Activated naive CD8-positive, alpha-beta T cell treated with anti-CD3 and anti-CD28 coated beads, Interleukin-2, amount 50 U/mL, for 24 hours (primary cell): ENCODE data around the gene TFAP2A.

Source experiments
- ATAC-seq: fragments of 150-1000 bp; cut with Tn5 transposase; one replicate; pipeline ENCODE4 v1.10.0; 2021
- DNase-seq: peaks from one replicate; pipeline ENCODE4 v3.0.0; 2021
- H3K27ac Mint-ChIP-seq: one replicate; pipeline ENCODE4 v1.8.0; 2021; ENCODE audit warnings: mild to moderate bottlenecking, mixed read lengths
- H3K27me3 Mint-ChIP-seq: one replicate; pipeline ENCODE4 v1.8.0; 2021; ENCODE audit warnings: mixed read lengths
- H3K36me3 Mint-ChIP-seq: one replicate; pipeline ENCODE4 v1.8.0; 2021; ENCODE audit warnings: low read depth, mixed read lengths
- H3K4me1 Mint-ChIP-seq: one replicate; pipeline ENCODE4 v1.8.0; 2021; ENCODE audit warnings: mixed read lengths
- H3K4me3 Mint-ChIP-seq: one replicate; pipeline ENCODE4 v1.8.0; 2021; ENCODE audit warnings: mild to moderate bottlenecking, moderate library complexity, mixed read lengths
- H3K9me3 Mint-ChIP-seq: one replicate; pipeline ENCODE4 v1.8.0; 2021; ENCODE audit warnings: mixed read lengths

TFAP2A gene

GRCh38 chr6:10437891-10438290 lies 23.0 kb upstream of the TFAP2A start:
- no peak overlapping the region for H3K27ac Mint-ChIP-seq
- no peak overlapping the region for H3K4me3 Mint-ChIP-seq
- peaks cover 9% of the 10 kb centered on the region for H3K27me3 Mint-ChIP-seq
- peaks cover 3% of the 10 kb centered on the region for H3K4me1 Mint-ChIP-seq
- no peaks in the 10 kb centered on the region for H3K36me3 Mint-ChIP-seq
- ATAC-seq, result no peak
- no peak for DNase-seq
- H3K9me3 Mint-ChIP-seq, result no peaks in the 10 kb centered on the region

GRCh38 chr6:10434235-10434634 lies 19.4 kb upstream of the TFAP2A start:
- ATAC-seq (no peak), DNase-seq (no peak)
- peaks cover 21% of the 10 kb centered on the region for H3K27me3 Mint-ChIP-seq
- no peaks in the 10 kb centered on the region for H3K9me3 Mint-ChIP-seq
- peaks cover 13% of the 10 kb centered on the region for H3K4me1 Mint-ChIP-seq
- no peak overlapping the region for H3K27ac Mint-ChIP-seq
- H3K36me3 Mint-ChIP-seq, result no peaks in the 10 kb centered on the region
- H3K4me3 Mint-ChIP-seq, result no peak overlapping the region

DNA sequence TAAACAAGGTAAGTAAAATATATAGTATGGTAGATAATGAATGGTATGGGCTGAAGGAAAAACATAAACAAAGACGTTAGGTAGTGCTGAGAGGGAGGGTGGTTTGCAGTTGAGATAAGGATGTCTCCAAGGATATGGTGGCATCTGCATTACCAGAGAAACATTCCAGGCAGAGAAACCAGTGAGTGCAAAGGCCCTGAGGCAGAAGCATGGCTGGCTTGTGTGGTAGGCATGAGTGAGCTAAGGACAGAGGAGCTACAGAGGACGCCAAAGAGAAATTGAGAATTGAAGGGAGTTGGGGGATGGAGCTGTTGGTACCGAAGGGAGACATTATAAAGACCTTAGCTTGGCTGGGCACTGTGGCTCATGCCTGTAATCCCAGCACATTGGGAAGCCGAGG lies 18.4 kb upstream of the TFAP2A start:
- H3K36me3 Mint-ChIP-seq, result no peaks in the 10 kb centered on the region
- no peak overlapping the region for H3K27ac Mint-ChIP-seq
- DNase-seq (no peak), ATAC-seq (no peak)
- peaks cover 25% of the 10 kb centered on the region for H3K27me3 Mint-ChIP-seq
- no peaks in the 10 kb centered on the region for H3K9me3 Mint-ChIP-seq
- H3K4me1 Mint-ChIP-seq, result peaks cover 13% of the 10 kb centered on the region
- H3K4me3 Mint-ChIP-seq, result no peak overlapping the region

DNA sequence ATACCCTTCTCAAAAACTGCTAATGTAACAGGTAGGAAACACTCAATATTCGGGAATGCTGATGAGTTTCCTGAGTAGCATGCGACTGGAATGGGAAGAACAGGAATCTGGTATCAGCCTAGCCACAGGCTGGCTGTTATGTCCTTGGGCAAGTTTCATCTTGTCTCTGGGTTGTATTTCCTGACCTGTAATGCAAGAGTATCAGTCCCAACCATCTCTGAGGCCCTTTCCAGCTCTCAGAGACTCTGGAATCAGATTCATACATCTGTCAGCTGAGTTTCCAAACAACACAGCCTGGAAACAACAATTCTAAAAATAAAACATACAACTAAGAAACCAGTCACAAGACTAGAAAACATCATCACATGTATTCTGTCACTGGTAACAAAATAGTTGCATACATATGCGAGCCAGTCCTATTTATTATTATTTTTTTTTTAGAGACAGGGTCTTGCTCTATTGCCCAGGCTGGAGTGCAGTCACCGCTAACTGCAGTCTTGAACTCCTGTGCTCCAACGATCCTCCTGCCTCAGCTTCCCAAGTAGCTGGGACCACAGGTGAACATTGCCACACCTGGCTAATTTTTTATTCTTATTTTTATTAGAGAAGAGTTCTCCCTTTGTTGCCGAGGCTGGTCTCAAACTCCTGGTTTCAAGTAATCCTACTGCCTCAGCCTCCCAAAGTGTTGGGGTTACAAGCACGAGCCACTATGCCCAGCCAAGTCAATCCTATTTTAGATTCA lies 16.7 kb upstream of the TFAP2A start:
- no peak overlapping the region for H3K27ac Mint-ChIP-seq
- H3K27me3 Mint-ChIP-seq, result peaks cover 38% of the 10 kb centered on the region

DNA sequence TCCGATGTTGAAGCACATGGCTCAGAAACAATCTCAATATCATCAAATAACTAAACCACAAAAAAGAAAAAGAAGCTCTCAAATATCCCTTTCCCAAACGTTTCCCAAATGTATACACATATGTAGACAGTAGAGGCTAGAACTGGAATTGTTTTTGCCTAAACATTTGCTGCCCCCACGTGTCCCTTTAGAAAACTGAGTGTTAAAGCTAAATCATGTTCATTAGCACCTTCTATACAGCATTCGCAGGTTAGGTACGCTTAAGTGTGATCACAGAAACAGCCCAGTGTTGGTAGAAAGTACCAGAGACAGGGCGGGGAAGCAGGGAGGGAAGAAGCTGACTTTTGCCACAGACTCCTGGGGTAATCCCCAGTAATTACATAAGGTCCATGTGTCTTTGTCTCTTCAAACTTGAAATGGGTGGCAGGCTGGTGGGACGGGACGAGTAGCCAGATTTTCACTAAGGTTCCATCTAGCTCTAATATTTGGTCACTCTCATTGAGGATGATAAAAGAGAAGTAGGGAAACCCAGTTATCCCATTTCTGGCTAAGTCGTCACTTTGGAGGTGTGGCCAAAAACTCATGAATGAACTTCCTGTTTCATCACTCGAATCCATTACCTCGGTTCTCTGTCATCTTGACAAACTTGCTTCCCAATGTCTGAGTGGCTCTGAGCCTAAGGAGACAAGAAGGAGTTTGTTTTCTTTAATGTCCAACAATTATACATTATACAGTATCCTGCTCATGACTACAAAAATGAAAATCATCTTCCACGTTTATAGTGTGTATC lies 15.0 kb upstream of the TFAP2A start:
- Mint-ChIP-seq H3K4me1 (peaks cover 20% of the 10 kb centered on the region), H3K36me3 (peaks cover 2% of the 10 kb centered on the region), H3K9me3 (no peaks in the 10 kb centered on the region), H3K27me3 (peaks cover 52% of the 10 kb centered on the region), H3K4me3 (peak overlapping the region; percentile 16), H3K27ac (no peak overlapping the region)
- ATAC-seq (peak; percentile 61), DNase-seq (no peak)

More for the DNA sequence above, 16.7 kb upstream of the TFAP2A start:
- ATAC-seq (no peak), DNase-seq (no peak)
- H3K9me3 Mint-ChIP-seq, result no peaks in the 10 kb centered on the region
- peaks cover 16% of the 10 kb centered on the region for H3K4me1 Mint-ChIP-seq
- no peaks in the 10 kb centered on the region for H3K36me3 Mint-ChIP-seq
- H3K4me3 Mint-ChIP-seq, result no peak overlapping the region

GRCh38 chr6:10426781-10427279 lies 12.0 kb upstream of the TFAP2A start:
- no peak for DNase-seq
- H3K4me3 Mint-ChIP-seq, result peak overlapping the region; percentile 63
- H3K4me1 Mint-ChIP-seq, result peaks cover 17% of the 10 kb centered on the region
- H3K27ac Mint-ChIP-seq, result no peak overlapping the region
- no peak for ATAC-seq
- peaks cover 2% of the 10 kb centered on the region for H3K36me3 Mint-ChIP-seq
- peaks cover 75% of the 10 kb centered on the region for H3K27me3 Mint-ChIP-seq
- H3K9me3 Mint-ChIP-seq, result no peaks in the 10 kb centered on the region

- H3K9me3 Mint-ChIP-seq, result no peaks in the 10 kb centered on the region
- H3K4me1 Mint-ChIP-seq, result peaks cover 17% of the 10 kb centered on the region
- no peak overlapping the region for H3K27ac Mint-ChIP-seq
- peak overlapping the region; percentile 63 for H3K4me3 Mint-ChIP-seq
- ATAC-seq (no peak), DNase-seq (no peak)
- H3K27me3 Mint-ChIP-seq, result peaks cover 81% of the 10 kb centered on the region
- H3K36me3 Mint-ChIP-seq, result peaks cover 2% of the 10 kb centered on the region
These were observed 11.3 kb upstream of the TFAP2A start for GRCh38 chr6:10425975-10426780.

- H3K4me3 Mint-ChIP-seq, result no peak overlapping the region
- H3K36me3 Mint-ChIP-seq, result peaks cover 2% of the 10 kb centered on the region
- no peaks in the 10 kb centered on the region for H3K9me3 Mint-ChIP-seq
- no peak for DNase-seq
- H3K27me3 Mint-ChIP-seq, result peaks cover 84% of the 10 kb centered on the region
- peaks cover 14% of the 10 kb centered on the region for H3K4me1 Mint-ChIP-seq
- ATAC-seq, result no peak
- H3K27ac Mint-ChIP-seq, result no peak overlapping the region
These were observed 10.5 kb upstream of the TFAP2A start for GRCh38 chr6:10425176-10425974.

DNA sequence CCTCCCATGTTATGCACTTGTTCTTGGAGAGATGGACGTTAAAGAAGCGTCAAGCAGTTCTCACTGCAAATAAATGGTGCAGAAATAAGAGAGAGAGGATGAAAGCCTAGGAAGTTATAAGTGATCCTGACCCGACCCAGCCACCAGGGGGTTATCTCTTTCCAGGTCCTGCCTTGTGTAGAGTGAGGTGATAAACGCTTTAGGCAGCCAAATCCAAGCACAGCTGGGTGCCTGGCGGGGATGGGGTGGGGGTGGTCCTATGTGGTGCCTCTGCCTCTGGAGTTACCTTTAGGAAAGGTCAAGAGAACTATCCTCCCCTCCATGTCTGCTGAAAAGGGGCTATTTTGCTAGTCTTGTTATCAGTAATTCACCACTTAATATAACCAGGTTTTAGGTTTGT lies 9.2 kb upstream of the TFAP2A start:
- Mint-ChIP-seq H3K4me3 (no peak overlapping the region), H3K9me3 (no peaks in the 10 kb centered on the region), H3K4me1 (peaks cover 10% of the 10 kb centered on the region), H3K36me3 (peaks cover 5% of the 10 kb centered on the region), H3K27me3 (peaks cover 78% of the 10 kb centered on the region), H3K27ac (no peak overlapping the region)
- ATAC-seq (no peak), DNase-seq (no peak)

- Mint-ChIP-seq H3K27me3 (peaks cover 82% of the 10 kb centered on the region), H3K4me1 (peaks cover 12% of the 10 kb centered on the region), H3K4me3 (no peak overlapping the region), H3K36me3 (peaks cover 6% of the 10 kb centered on the region), H3K27ac (no peak overlapping the region), H3K9me3 (peaks cover 4% of the 10 kb centered on the region)
- ATAC-seq (no peak), DNase-seq (no peak)
These were observed 7.8 kb upstream of the TFAP2A start for GRCh38 chr6:10422737-10423034.

GRCh38 chr6:10421921-10422736 lies 7.3 kb upstream of the TFAP2A start:
- H3K4me1 Mint-ChIP-seq, result peaks cover 13% of the 10 kb centered on the region
- peaks cover 5% of the 10 kb centered on the region for H3K9me3 Mint-ChIP-seq
- ATAC-seq, result no peak
- no peak overlapping the region for H3K27ac Mint-ChIP-seq
- peaks cover 83% of the 10 kb centered on the region for H3K27me3 Mint-ChIP-seq
- DNase-seq, result no peak
- H3K36me3 Mint-ChIP-seq, result peaks cover 6% of the 10 kb centered on the region
- no peak overlapping the region for H3K4me3 Mint-ChIP-seq

GRCh38 chr6:10421158-10421920 lies 6.5 kb upstream of the TFAP2A start:
- peaks cover 11% of the 10 kb centered on the region for H3K4me1 Mint-ChIP-seq
- DNase-seq (no peak), ATAC-seq (no peak)
- peaks cover 6% of the 10 kb centered on the region for H3K36me3 Mint-ChIP-seq
- H3K9me3 Mint-ChIP-seq, result peaks cover 5% of the 10 kb centered on the region
- H3K4me3 Mint-ChIP-seq, result no peak overlapping the region
- no peak overlapping the region for H3K27ac Mint-ChIP-seq
- peaks cover 84% of the 10 kb centered on the region for H3K27me3 Mint-ChIP-seq
